Measurements from ENCODE around the gene ZBED6. TPM values are rescaled to one million over a fixed set of nuclear protein-coding genes. Genes with fewer than 3 reads are reported as not detected.

ZBED6 gene
- total and polyA plus RNA-seq, 2 experiments from 2014 or later = 1.7 to 28.7 TPM

DNA sequence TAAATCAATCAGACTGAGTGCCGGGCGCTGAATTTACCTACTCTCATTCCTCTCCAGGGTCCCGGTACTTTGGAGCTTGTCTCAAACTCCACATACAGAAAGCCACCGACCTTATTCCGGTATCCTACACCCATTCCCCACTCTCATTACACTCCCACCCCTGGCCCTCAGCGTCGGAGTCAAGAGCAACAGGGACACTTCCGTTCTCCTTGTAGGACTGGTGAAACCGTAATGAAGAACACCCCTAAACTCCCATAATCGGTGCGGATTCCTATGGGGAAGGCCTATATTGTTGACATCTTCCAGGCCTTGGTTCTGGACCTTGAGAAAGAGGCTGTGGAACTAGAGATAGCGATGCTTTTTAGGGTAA lies 798 bp downstream of the ZBED6 start:
- peak; percentile 67 for DNase-seq
- Histone ChIP-seq H3K9ac (peak overlapping the region; percentile 99), H3K27ac (peak overlapping the region; percentile 97), H3K27me3 (replicated peaks; ENCODE audit: insufficient read depth) (no peaks in the 10 kb centered on the region), H2AFZ (no peak overlapping the region), H3F3A (ENCODE audit: insufficient read depth) (peaks cover 22% of the 10 kb centered on the region), H3K4me1 (ENCODE audit: insufficient read depth) (peaks cover 48% of the 10 kb centered on the region), H3K4me2 (ENCODE audit: unreplicated experiment) (peak overlapping the region; percentile 98), H3K9me2 (ENCODE audit: insufficient read depth) (no peaks in the 10 kb centered on the region), H4K20me1 (ENCODE audit: insufficient read depth) (peaks cover 23% of the 10 kb centered on the region; the same call in 1 of the 2 replicates), H3K4me3 (peak overlapping the region; percentile 99), H3K9me3 (ENCODE audit: low read depth) (no peaks in the 10 kb centered on the region), H3K36me3 (ENCODE audit: low read depth) (peaks cover 23% of the 10 kb centered on the region; the same call in 1 of the 2 replicates), H3K79me2 (ENCODE audit: insufficient read depth) (peaks cover 53% of the 10 kb centered on the region)
- 1 to 2% methylated on average over 12 of the region's 12 CpGs for WGBS, 2 experiments (ENCODE audit: low coverage in 1 of 2, low lambda C conversion rate in 2 of 2, missing lambda C conversion rate in 2 of 2)
- in situ Hi-C loops (cut with MboI) = no loop called here
- TF ChIP-seq EZH2phosphoT487 (IDR thresholded peaks at IDR 0.05; ENCODE audit: insufficient read depth, low read depth) (no peak), EZH2 (IDR thresholded peaks at IDR 0.05; ENCODE audit: insufficient read depth, poor library complexity, severe bottlenecking) (no peak)

DNA sequence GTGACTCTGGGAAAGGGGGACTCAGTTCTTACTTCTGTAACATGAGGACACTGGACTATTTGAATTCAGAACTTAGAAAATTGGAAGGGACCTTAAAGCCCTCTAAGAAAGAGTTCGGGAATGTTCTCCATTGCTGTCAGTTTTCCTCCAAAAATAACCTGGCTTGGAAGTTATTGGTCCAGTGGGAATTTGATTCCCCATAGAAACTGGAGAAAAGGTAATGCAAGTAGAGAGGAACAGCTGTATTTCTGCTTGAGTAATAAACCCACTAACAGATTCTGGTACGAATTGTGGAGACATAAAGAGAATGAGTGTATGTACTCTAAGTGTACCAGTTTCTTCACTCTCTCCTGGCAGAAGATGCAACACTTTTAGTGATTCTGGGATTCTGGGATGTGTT lies 1.8 kb downstream of the ZBED6 start:
- Histone ChIP-seq H3K9me3 (ENCODE audit: low read depth) (no peaks in the 10 kb centered on the region), H3K27ac (peak overlapping the region; percentile 97; the same call in 1 of the 2 replicates), H3K36me3 (ENCODE audit: low read depth) (peaks cover 27% of the 10 kb centered on the region), H4K20me1 (ENCODE audit: insufficient read depth) (peaks cover 31% of the 10 kb centered on the region), H3K9me2 (ENCODE audit: insufficient read depth) (no peaks in the 10 kb centered on the region), H3K4me1 (ENCODE audit: insufficient read depth) (peaks cover 56% of the 10 kb centered on the region), H2AFZ (no peak overlapping the region), H3K4me2 (ENCODE audit: unreplicated experiment) (peak overlapping the region; percentile 98), H3K27me3 (replicated peaks; ENCODE audit: insufficient read depth) (no peaks in the 10 kb centered on the region), H3K4me3 (peak overlapping the region; percentile 99), H3K79me2 (ENCODE audit: insufficient read depth) (peaks cover 63% of the 10 kb centered on the region), H3F3A (ENCODE audit: insufficient read depth) (peaks cover 22% of the 10 kb centered on the region), H3K9ac (peak overlapping the region; percentile 99; the same call in 1 of the 2 replicates)
- TF ChIP-seq EZH2phosphoT487 (IDR thresholded peaks at IDR 0.05; ENCODE audit: insufficient read depth, low read depth) (no peak), EZH2 (IDR thresholded peaks at IDR 0.05; ENCODE audit: insufficient read depth, poor library complexity, severe bottlenecking) (no peak)
- peak; percentile 23 for DNase-seq
- 25 to 49% methylated on average over 2 of the region's 2 CpGs for WGBS, 2 experiments (ENCODE audit: low coverage in 1 of 2, low lambda C conversion rate in 2 of 2, missing lambda C conversion rate in 2 of 2)
- in situ Hi-C loops (cut with MboI) = no loop called here

DNA sequence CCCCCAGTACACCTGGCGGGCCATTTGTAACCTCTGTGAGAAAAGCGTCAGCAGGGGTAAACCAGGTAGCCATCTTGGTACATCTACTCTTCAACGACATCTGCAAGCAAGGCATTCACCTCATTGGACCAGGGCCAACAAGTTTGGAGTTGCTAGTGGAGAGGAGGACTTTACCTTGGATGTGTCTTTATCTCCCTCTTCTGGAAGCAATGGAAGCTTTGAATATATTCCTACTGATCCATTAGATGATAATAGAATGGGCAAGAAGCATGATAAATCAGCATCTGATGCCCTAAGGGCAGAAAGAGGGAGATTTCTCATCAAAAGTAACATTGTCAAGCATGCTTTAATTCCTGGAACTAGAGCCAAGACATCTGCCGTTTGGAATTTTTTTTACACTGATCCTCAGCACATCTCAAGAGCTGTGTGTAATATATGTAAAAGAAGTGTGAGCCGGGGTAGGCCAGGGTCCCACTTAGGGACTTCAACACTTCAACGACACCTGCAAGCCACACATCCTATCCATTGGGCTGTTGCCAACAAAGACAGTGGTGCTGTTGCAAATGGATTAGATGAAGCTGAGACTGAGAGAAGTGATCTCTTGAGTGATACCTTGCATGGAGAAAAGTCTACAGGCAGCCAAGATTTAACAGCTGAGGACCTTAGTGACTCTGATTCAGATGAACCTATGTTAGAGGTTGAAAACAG lies 2.7 kb downstream of the ZBED6 start:
- Histone ChIP-seq H3K9me3 (ENCODE audit: low read depth) (no peaks in the 10 kb centered on the region), H3K36me3 (ENCODE audit: low read depth) (peaks cover 30% of the 10 kb centered on the region), H3K27ac (no peak overlapping the region), H3K4me2 (ENCODE audit: unreplicated experiment) (peak overlapping the region; percentile 98), H3K79me2 (ENCODE audit: insufficient read depth) (peaks cover 72% of the 10 kb centered on the region), H3K27me3 (replicated peaks; ENCODE audit: insufficient read depth) (no peaks in the 10 kb centered on the region), H3F3A (ENCODE audit: insufficient read depth) (peaks cover 22% of the 10 kb centered on the region), H2AFZ (no peak overlapping the region), H3K9ac (no peak overlapping the region), H3K4me1 (ENCODE audit: insufficient read depth) (peaks cover 56% of the 10 kb centered on the region), H4K20me1 (ENCODE audit: insufficient read depth) (peaks cover 31% of the 10 kb centered on the region), H3K4me3 (peak overlapping the region; percentile 99), H3K9me2 (ENCODE audit: insufficient read depth) (no peaks in the 10 kb centered on the region)
- TF ChIP-seq EZH2 (IDR thresholded peaks at IDR 0.05; ENCODE audit: insufficient read depth, poor library complexity, severe bottlenecking) = no peak
- no peak for TF ChIP-seq EZH2phosphoT487 (IDR thresholded peaks at IDR 0.05; ENCODE audit: insufficient read depth, low read depth)
- WGBS, 2 experiments (ENCODE audit: low coverage in 1 of 2, low lambda C conversion rate in 2 of 2, missing lambda C conversion rate in 2 of 2) = 40 to 42% methylated on average over 6 of the region's 6 CpGs
- in situ Hi-C loops (cut with MboI) = no loop called here
- peak; percentile 40 for DNase-seq

DNA sequence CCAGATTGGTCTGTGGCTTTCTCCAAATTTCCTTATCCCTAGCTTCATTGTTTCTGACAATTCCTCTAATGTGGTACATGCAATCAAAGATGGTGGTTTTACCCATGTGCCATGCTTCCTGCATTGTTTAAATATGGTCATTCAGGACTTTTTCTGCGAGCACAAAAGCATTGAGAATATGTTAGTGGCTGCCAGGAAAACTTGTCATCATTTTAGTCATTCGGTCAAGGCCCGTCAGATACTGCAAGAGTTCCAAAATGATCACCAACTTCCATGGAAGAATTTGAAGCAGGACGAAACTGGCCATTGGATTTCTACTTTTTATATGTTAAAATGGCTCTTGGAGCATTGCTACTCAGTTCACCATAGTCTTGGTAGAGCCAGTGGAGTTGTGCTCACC lies 3.7 kb downstream of the ZBED6 start:
- H3K9ac ChIP-seq = no peak overlapping the region
- in situ Hi-C loops (cut with MboI) = no loop called here
- H3K9me2 ChIP-seq (ENCODE audit: insufficient read depth) = no peaks in the 10 kb centered on the region
- peaks cover 31% of the 10 kb centered on the region for H4K20me1 ChIP-seq (ENCODE audit: insufficient read depth)
- DNase-seq = peak; percentile 69
- H3F3A ChIP-seq (ENCODE audit: insufficient read depth) = peaks cover 27% of the 10 kb centered on the region
- no peak overlapping the region for H3K4me3 ChIP-seq
- peak overlapping the region; percentile 8; the same call in 1 of the 2 replicates for H3K27ac ChIP-seq
- no peak overlapping the region for H2AFZ ChIP-seq
- no peaks in the 10 kb centered on the region for H3K27me3 ChIP-seq (replicated peaks; ENCODE audit: insufficient read depth)
- TF ChIP-seq EZH2phosphoT487 (IDR thresholded peaks at IDR 0.05; ENCODE audit: insufficient read depth, low read depth) (no peak), EZH2 (IDR thresholded peaks at IDR 0.05; ENCODE audit: insufficient read depth, poor library complexity, severe bottlenecking) (no peak)
- H3K4me2 ChIP-seq (ENCODE audit: unreplicated experiment) = peak overlapping the region; percentile 6
- no peaks in the 10 kb centered on the region for H3K9me3 ChIP-seq (ENCODE audit: low read depth)
- peaks cover 39% of the 10 kb centered on the region for H3K36me3 ChIP-seq (ENCODE audit: low read depth)
- H3K4me1 ChIP-seq (ENCODE audit: insufficient read depth) = peaks cover 56% of the 10 kb centered on the region
- 40 to 41% methylated on average over 4 of the region's 4 CpGs for WGBS, 2 experiments (ENCODE audit: low coverage in 1 of 2, low lambda C conversion rate in 2 of 2, missing lambda C conversion rate in 2 of 2)
- H3K79me2 ChIP-seq (ENCODE audit: insufficient read depth) = peaks cover 83% of the 10 kb centered on the region
